Measurements from ENCODE around the gene MAP3K1. TPM values are rescaled to one million over a fixed set of nuclear protein-coding genes. Genes with fewer than 3 reads are reported as not detected.

Gene MAP3K1
- total RNA-seq, 1 donor from 2014 or later: 10.4 TPM

DNA sequence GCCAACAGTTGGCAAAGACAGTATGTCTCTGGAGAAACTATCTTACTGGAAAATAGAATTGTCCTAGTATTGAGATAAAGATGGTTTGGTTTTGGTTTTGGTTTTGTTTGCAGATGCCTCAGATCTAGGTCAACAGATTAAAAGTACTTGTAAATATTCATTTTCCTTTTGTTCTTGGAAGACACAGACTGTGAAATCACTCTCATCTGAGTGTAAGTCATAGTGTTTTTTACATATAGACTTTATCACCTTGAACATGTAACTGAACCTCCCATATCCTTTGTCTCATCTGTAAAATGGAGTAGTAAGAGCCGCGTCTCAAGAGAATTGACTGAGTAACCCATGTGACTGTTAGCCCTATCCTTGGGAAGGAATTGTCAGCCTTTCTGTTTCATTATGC, 34.3 kb downstream of the MAP3K1 start:
- no peak overlapping the region for H3K27ac Mint-ChIP-seq (ENCODE audit: unreplicated experiment)

DNA sequence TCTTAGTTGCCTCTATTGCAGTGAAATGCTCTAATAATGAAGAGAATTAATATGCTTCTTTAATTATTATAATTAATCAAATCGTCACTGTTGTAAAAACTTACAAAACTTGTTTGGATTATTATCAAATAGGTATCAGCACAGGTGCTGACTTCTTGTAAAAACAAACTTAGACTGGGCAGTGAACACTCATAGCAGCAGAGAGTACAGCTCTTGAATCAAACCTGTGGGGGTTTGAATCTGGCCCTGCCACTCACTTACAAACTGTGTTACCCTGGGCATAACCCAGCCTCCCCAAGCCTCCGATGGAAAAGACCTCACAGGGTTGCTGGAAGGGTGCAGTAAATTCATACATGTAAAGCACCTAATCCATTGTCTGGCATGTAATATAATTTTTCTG, 35.1 kb downstream of the MAP3K1 start:
- peaks cover 21% of the 10 kb centered on the region for H3K4me1 Mint-ChIP-seq (ENCODE audit: low read depth, unreplicated experiment)
- H3K4me2 ChIP-seq (ENCODE audit: low read length): no peak overlapping the region
- peaks cover 1% of the 10 kb centered on the region for H3K9me3 Mint-ChIP-seq (ENCODE audit: unreplicated experiment)
- H3K36me3 ChIP-seq (ENCODE audit: insufficient read depth, low read length): no peaks in the 10 kb centered on the region
- no peaks in the 10 kb centered on the region for H3K36me3 Mint-ChIP-seq (ENCODE audit: low read depth, unreplicated experiment)
- no peak overlapping the region for H2AFZ ChIP-seq (ENCODE audit: low read depth, low read length)
- H3K27me3 Mint-ChIP-seq (ENCODE audit: low read depth, unreplicated experiment): no peaks in the 10 kb centered on the region
- H3K27ac Mint-ChIP-seq (ENCODE audit: unreplicated experiment): no peak overlapping the region
- peaks cover 4% of the 10 kb centered on the region for H3K4me1 ChIP-seq (ENCODE audit: insufficient read depth, low read length)
- no peak for FAIRE-seq
- TF ChIP-seq EZH2 (IDR thresholded peaks at IDR 0.05; ENCODE audit: insufficient read depth, low read length): no peak
- TF ChIP-seq, protein P1, sequence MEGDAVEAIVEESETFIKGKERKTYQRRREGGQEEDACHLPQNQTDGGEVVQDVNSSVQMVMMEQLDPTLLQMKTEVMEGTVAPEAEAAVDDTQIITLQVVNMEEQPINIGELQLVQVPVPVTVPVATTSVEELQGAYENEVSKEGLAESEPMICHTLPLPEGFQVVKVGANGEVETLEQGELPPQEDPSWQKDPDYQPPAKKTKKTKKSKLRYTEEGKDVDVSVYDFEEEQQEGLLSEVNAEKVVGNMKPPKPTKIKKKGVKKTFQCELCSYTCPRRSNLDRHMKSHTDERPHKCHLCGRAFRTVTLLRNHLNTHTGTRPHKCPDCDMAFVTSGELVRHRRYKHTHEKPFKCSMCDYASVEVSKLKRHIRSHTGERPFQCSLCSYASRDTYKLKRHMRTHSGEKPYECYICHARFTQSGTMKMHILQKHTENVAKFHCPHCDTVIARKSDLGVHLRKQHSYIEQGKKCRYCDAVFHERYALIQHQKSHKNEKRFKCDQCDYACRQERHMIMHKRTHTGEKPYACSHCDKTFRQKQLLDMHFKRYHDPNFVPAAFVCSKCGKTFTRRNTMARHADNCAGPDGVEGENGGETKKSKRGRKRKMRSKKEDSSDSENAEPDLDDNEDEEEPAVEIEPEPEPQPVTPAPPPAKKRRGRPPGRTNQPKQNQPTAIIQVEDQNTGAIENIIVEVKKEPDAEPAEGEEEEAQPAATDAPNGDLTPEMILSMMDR (IDR thresholded peaks at IDR 0.05; ENCODE audit: insufficient read depth, low read depth, low read length): no peak
- H3K9me3 ChIP-seq (ENCODE audit: insufficient read depth, low read depth, low read length): no peaks in the 10 kb centered on the region
- peaks cover 51% of the 10 kb centered on the region for H4K20me1 ChIP-seq (ENCODE audit: insufficient read depth, low read length)
- no peak overlapping the region for H3K9ac ChIP-seq (ENCODE audit: low read length)
- peaks cover 61% of the 10 kb centered on the region for H3K79me2 ChIP-seq (ENCODE audit: insufficient read depth, low read length)
- H3K27ac ChIP-seq (ENCODE audit: low read depth, low read length): no peak overlapping the region
- H3K4me3 Mint-ChIP-seq (ENCODE audit: unreplicated experiment): no peak overlapping the region
- H3K4me3 ChIP-seq (ENCODE audit: insufficient read depth, low read depth, low read length): no peak overlapping the region
- H3K27me3 ChIP-seq (ENCODE audit: insufficient read depth, low read length): no peaks in the 10 kb centered on the region
- DNase-seq (ENCODE audit: low read depth): no peak

More for the DNA sequence above, 34.3 kb downstream of the MAP3K1 start:
- peaks cover 53% of the 10 kb centered on the region for H4K20me1 ChIP-seq (ENCODE audit: insufficient read depth, low read length)
- H3K4me2 ChIP-seq (ENCODE audit: low read length): no peak overlapping the region
- no peaks in the 10 kb centered on the region for H3K36me3 ChIP-seq (ENCODE audit: insufficient read depth, low read length)
- Mint-ChIP-seq H3K36me3 (ENCODE audit: low read depth, unreplicated experiment) (no peaks in the 10 kb centered on the region), H3K9me3 (ENCODE audit: unreplicated experiment) (peaks cover 1% of the 10 kb centered on the region), H3K4me1 (ENCODE audit: low read depth, unreplicated experiment) (peaks cover 20% of the 10 kb centered on the region), H3K27me3 (ENCODE audit: low read depth, unreplicated experiment) (no peaks in the 10 kb centered on the region), H3K4me3 (ENCODE audit: unreplicated experiment) (no peak overlapping the region)
- no peak overlapping the region for H3K9ac ChIP-seq (ENCODE audit: low read length)
- FAIRE-seq: no peak
- H3K79me2 ChIP-seq (ENCODE audit: insufficient read depth, low read length): peaks cover 65% of the 10 kb centered on the region
- no peak overlapping the region for H3K27ac ChIP-seq (ENCODE audit: low read depth, low read length)
- H3K9me3 ChIP-seq (ENCODE audit: insufficient read depth, low read depth, low read length): no peaks in the 10 kb centered on the region
- no peak overlapping the region for H2AFZ ChIP-seq (ENCODE audit: low read depth, low read length)
- peaks cover 4% of the 10 kb centered on the region for H3K4me1 ChIP-seq (ENCODE audit: insufficient read depth, low read length)
- no peak overlapping the region for H3K4me3 ChIP-seq (ENCODE audit: insufficient read depth, low read depth, low read length)
- no peaks in the 10 kb centered on the region for H3K27me3 ChIP-seq (ENCODE audit: insufficient read depth, low read length)
- no peak for TF ChIP-seq EZH2 (IDR thresholded peaks at IDR 0.05; ENCODE audit: insufficient read depth, low read length)
- TF ChIP-seq, protein P1 (IDR thresholded peaks at IDR 0.05; ENCODE audit: insufficient read depth, low read depth, low read length): no peak
- DNase-seq (ENCODE audit: low read depth): no peak

DNA sequence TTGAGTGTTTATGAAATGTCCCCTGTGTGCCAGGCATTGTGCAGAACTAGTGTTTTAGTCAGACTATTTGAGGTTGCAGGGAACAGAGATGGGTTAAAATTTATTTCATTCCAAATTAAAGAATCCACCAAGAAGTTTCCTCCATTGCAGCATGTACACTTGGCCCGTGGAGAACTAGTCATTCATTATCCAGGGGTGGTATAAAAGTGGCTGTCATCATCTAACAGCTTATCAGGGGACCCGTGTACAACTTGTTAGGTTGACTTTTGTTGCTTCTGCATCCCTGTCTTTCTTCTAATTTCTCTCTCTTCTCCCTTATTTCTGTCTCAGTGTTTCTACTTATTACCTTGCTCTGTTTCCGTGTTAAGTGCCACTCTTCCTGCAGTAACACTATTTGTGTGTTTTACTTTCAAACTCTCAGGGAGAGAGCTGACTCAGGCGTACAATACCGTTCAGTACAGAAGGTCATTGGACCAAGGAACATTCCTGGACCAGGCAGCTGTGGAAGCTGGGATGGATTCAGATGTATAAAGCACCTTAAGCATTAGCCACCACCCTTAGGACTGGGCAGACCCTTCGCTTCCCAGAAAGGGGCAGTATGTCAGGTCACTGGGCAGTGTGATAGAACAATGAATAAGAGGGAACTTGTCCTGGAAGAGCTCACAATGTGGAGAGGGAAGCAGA, 36.1 kb downstream of the MAP3K1 start:
- DNase-seq (ENCODE audit: low read depth) (no peak), FAIRE-seq (no peak)
- H3K9me3 ChIP-seq (ENCODE audit: insufficient read depth, low read depth, low read length): no peaks in the 10 kb centered on the region
- peaks cover 4% of the 10 kb centered on the region for H3K4me1 ChIP-seq (ENCODE audit: insufficient read depth, low read length)
- TF ChIP-seq, protein P1 (IDR thresholded peaks at IDR 0.05; ENCODE audit: insufficient read depth, low read depth, low read length): no peak
- no peak for TF ChIP-seq EZH2 (IDR thresholded peaks at IDR 0.05; ENCODE audit: insufficient read depth, low read length)
- H3K36me3 Mint-ChIP-seq (ENCODE audit: low read depth, unreplicated experiment): no peaks in the 10 kb centered on the region
- H3K9me3 Mint-ChIP-seq (ENCODE audit: unreplicated experiment): peaks cover 1% of the 10 kb centered on the region
- peaks cover 57% of the 10 kb centered on the region for H3K79me2 ChIP-seq (ENCODE audit: insufficient read depth, low read length)
- no peaks in the 10 kb centered on the region for H3K27me3 ChIP-seq (ENCODE audit: insufficient read depth, low read length)
- H2AFZ ChIP-seq (ENCODE audit: low read depth, low read length): no peak overlapping the region
- no peaks in the 10 kb centered on the region for H3K27me3 Mint-ChIP-seq (ENCODE audit: low read depth, unreplicated experiment)
- H3K9ac ChIP-seq (ENCODE audit: low read length): no peak overlapping the region
- no peak overlapping the region for H3K27ac Mint-ChIP-seq (ENCODE audit: unreplicated experiment)
- H3K4me3 ChIP-seq (ENCODE audit: insufficient read depth, low read depth, low read length): no peak overlapping the region
- peak overlapping the region; percentile 23 for H3K4me2 ChIP-seq (ENCODE audit: low read length)
- peaks cover 48% of the 10 kb centered on the region for H4K20me1 ChIP-seq (ENCODE audit: insufficient read depth, low read length)
- H3K4me1 Mint-ChIP-seq (ENCODE audit: low read depth, unreplicated experiment): peaks cover 19% of the 10 kb centered on the region
- H3K27ac ChIP-seq (ENCODE audit: low read depth, low read length): no peak overlapping the region
- H3K4me3 Mint-ChIP-seq (ENCODE audit: unreplicated experiment): no peak overlapping the region
- H3K36me3 ChIP-seq (ENCODE audit: insufficient read depth, low read length): no peaks in the 10 kb centered on the region

Data from astrocyte (in vitro differentiated cells and primary cell).